C4-2B (cell line): ENCODE results near the gene CPHXL.

Source experiments
- CTCF ChIP-seq: fragments of 450-650 bp; conservative IDR thresholded peaks from 2 replicates; pipeline ENCODE4 v1.5.1; 2017; ENCODE audit warnings: mild to moderate bottlenecking
- ZFX ChIP-seq: fragments of 450-650 bp; IDR thresholded peaks from 2 replicates; pipeline ENCODE4 v1.6.1; 2017

- no peak for TF ChIP-seq CTCF
- no peak for TF ChIP-seq ZFX
These were observed 58.8 kb downstream of the CPHXL start for GRCh38 chr16:75667503-75667902.
